Activated CD8-positive, alpha-beta memory T cell treated with anti-CD3 and anti-CD28 coated beads, Interleukin-2, amount 10 ng/mL, durations not matched to agents 7 days and 5 days (primary cell): ENCODE results near the gene CELSR1. TPM values are rescaled to one million over a fixed set of nuclear protein-coding genes. Genes with fewer than 3 reads are reported as not detected.
"Not testable (repeated sequence)": the region's sequence is repeated elsewhere in the genome, so short reads cannot be mapped to it uniquely, and the experiment has no call there.

Experiments used
- ATAC-seq: fragments of 150-1000 bp; cut with Tn5 transposase; one replicate; pipeline ENCODE4 v1.10.0; 2021; ENCODE audit warnings: moderate library complexity
- CTCF ChIA-PET: fragments of 350-600 bp; sonication (Branson Sonifier 250); formaldehyde crosslinking; loops from one replicate; lab custom pipeline; 2021; ENCODE audit warnings: antibody characterized with exemption; lab: Charles Lee
- DNase-seq: peaks from one replicate; pipeline ENCODE4 v3.0.0-alpha.2; 2020
- H3K27ac Mint-ChIP-seq: one replicate; pipeline ENCODE4 v1.8.0; 2021; ENCODE audit warnings: mild to moderate bottlenecking, mixed read lengths
- H3K27me3 Mint-ChIP-seq: one replicate; pipeline ENCODE4 v1.8.0; 2021; ENCODE audit warnings: mixed read lengths
- H3K36me3 Mint-ChIP-seq: one replicate; pipeline ENCODE4 v1.8.0; 2021; ENCODE audit warnings: mild to moderate bottlenecking, mixed read lengths
- H3K4me1 Mint-ChIP-seq: one replicate; pipeline ENCODE4 v1.8.0; 2021; ENCODE audit warnings: mixed read lengths
- H3K4me3 Mint-ChIP-seq: one replicate; pipeline ENCODE4 v1.8.0; 2021; ENCODE audit warnings: mild to moderate bottlenecking, moderate library complexity, mixed read lengths
- H3K9me3 Mint-ChIP-seq: one replicate; pipeline ENCODE4 v1.8.0; 2022; ENCODE audit warnings: low read depth, mixed read lengths
- total RNA-seq, 2 experiments: library from RNA; stranded (reverse); gene quantifications; one replicate each; pipeline ENCODE4 v1.2.3, GENCODE V29; 2021

Gene CELSR1
- total RNA-seq, 2 experiments from 2014 or later = 0.06 to 0.12 TPM

GRCh38 chr22:46504584-46504983 is 32.8 kb downstream of the CELSR1 start:
- Mint-ChIP-seq H3K4me1 (peaks cover 2% of the 10 kb centered on the region), H3K4me3 (no peak overlapping the region), H3K36me3 (no peaks in the 10 kb centered on the region), H3K27me3 (peaks cover 30% of the 10 kb centered on the region), H3K27ac (no peak overlapping the region), H3K9me3 (no peaks in the 10 kb centered on the region)
- no peak for ATAC-seq
- DNase-seq = no peak
- CTCF ChIA-PET = interaction anchor here (0.7 to 1.4 kb wide), 2 partner anchors 137 to 509 kb away, joined by 3 to 4 read pairs; no protein-coding TSS in a partner anchor

GRCh38 chr22:46502440-46503175 is 34.8 kb downstream of the CELSR1 start:
- no peak for ATAC-seq
- Mint-ChIP-seq H3K27ac (no peak overlapping the region), H3K36me3 (no peaks in the 10 kb centered on the region), H3K27me3 (peaks cover 39% of the 10 kb centered on the region), H3K4me1 (peaks cover 8% of the 10 kb centered on the region), H3K9me3 (no peaks in the 10 kb centered on the region), H3K4me3 (no peak overlapping the region)
- DNase-seq = no peak
- CTCF ChIA-PET = no interaction called here

GRCh38 chr22:46501701-46502100 is 35.7 kb downstream of the CELSR1 start:
- peaks cover 39% of the 10 kb centered on the region for H3K27me3 Mint-ChIP-seq
- H3K4me3 Mint-ChIP-seq = no peak overlapping the region
- H3K9me3 Mint-ChIP-seq = no peaks in the 10 kb centered on the region
- no peak for DNase-seq
- H3K27ac Mint-ChIP-seq = no peak overlapping the region
- no peak for ATAC-seq
- H3K36me3 Mint-ChIP-seq = no peaks in the 10 kb centered on the region
- H3K4me1 Mint-ChIP-seq = peaks cover 8% of the 10 kb centered on the region
- CTCF ChIA-PET = no interaction called here

GRCh38 chr22:46501265-46501664 is 36.2 kb downstream of the CELSR1 start:
- not testable (repeated sequence) for H3K36me3 Mint-ChIP-seq, H3K4me3 Mint-ChIP-seq, H3K27ac Mint-ChIP-seq, ATAC-seq, DNase-seq, H3K4me1 Mint-ChIP-seq, H3K9me3 Mint-ChIP-seq
- peaks cover 39% of the 10 kb centered on the region for H3K27me3 Mint-ChIP-seq
- CTCF ChIA-PET = interaction anchor here (1.1 kb wide), 1 partner anchor 134 kb away, joined by 3 read pairs; no protein-coding TSS in a partner anchor

- no peak for ATAC-seq
- DNase-seq = no peak
- H3K4me3 Mint-ChIP-seq = no peak overlapping the region
- no peak overlapping the region for H3K27ac Mint-ChIP-seq
- CTCF ChIA-PET = interaction anchor here (1.1 kb wide), 1 partner anchor 133 kb away, joined by 3 read pairs; no protein-coding TSS in a partner anchor
- H3K36me3 Mint-ChIP-seq = no peaks in the 10 kb centered on the region
- H3K4me1 Mint-ChIP-seq = peaks cover 8% of the 10 kb centered on the region
- H3K9me3 Mint-ChIP-seq = no peaks in the 10 kb centered on the region
- peaks cover 39% of the 10 kb centered on the region for H3K27me3 Mint-ChIP-seq
Observed at GRCh38 chr22:46500201-46500600, 37.2 kb downstream of the CELSR1 start.

- no peak overlapping the region for H3K4me3 Mint-ChIP-seq
- H3K27ac Mint-ChIP-seq = no peak overlapping the region
- H3K27me3 Mint-ChIP-seq = peaks cover 39% of the 10 kb centered on the region
- CTCF ChIA-PET = no interaction called here
- DNase-seq (no peak), ATAC-seq (no peak)
- H3K9me3 Mint-ChIP-seq = no peaks in the 10 kb centered on the region
- peaks cover 8% of the 10 kb centered on the region for H3K4me1 Mint-ChIP-seq
- H3K36me3 Mint-ChIP-seq = no peaks in the 10 kb centered on the region
Observed at GRCh38 chr22:46499805-46500189, 37.6 kb downstream of the CELSR1 start.

GRCh38 chr22:46491946-46492345 is 45.5 kb downstream of the CELSR1 start:
- Mint-ChIP-seq H3K27ac (no peak overlapping the region), H3K27me3 (peaks cover 7% of the 10 kb centered on the region)

GRCh38 chr22:46490538-46490937 is 46.9 kb downstream of the CELSR1 start:
- peaks cover 7% of the 10 kb centered on the region for H3K27me3 Mint-ChIP-seq
- H3K4me1 Mint-ChIP-seq = no peaks in the 10 kb centered on the region
- no peak overlapping the region for H3K4me3 Mint-ChIP-seq
- CTCF ChIA-PET = no interaction called here
- no peak overlapping the region for H3K27ac Mint-ChIP-seq
- DNase-seq (no peak), ATAC-seq (no peak)
- H3K9me3 Mint-ChIP-seq = no peaks in the 10 kb centered on the region
- no peaks in the 10 kb centered on the region for H3K36me3 Mint-ChIP-seq

More at GRCh38 chr22:46491946-46492345, 45.5 kb downstream of the CELSR1 start:
- H3K36me3 Mint-ChIP-seq = no peaks in the 10 kb centered on the region
- H3K4me3 Mint-ChIP-seq = no peak overlapping the region
- CTCF ChIA-PET = no interaction called here
- no peaks in the 10 kb centered on the region for H3K9me3 Mint-ChIP-seq
- ATAC-seq (no peak), DNase-seq (no peak)
- H3K4me1 Mint-ChIP-seq = no peaks in the 10 kb centered on the region

- CTCF ChIA-PET = no interaction called here
- ATAC-seq (no peak), DNase-seq (no peak)
- Mint-ChIP-seq H3K9me3 (no peaks in the 10 kb centered on the region), H3K27ac (no peak overlapping the region), H3K4me1 (peaks cover 6% of the 10 kb centered on the region), H3K4me3 (no peak overlapping the region), H3K36me3 (no peaks in the 10 kb centered on the region), H3K27me3 (peaks cover 8% of the 10 kb centered on the region)
Observed at GRCh38 chr22:46486996-46487717, 50.3 kb downstream of the CELSR1 start.

GRCh38 chr22:46484861-46485595 is 52.4 kb downstream of the CELSR1 start:
- CTCF ChIA-PET = no interaction called here
- Mint-ChIP-seq H3K36me3 (no peaks in the 10 kb centered on the region), H3K9me3 (no peaks in the 10 kb centered on the region), H3K27ac (no peak overlapping the region), H3K27me3 (peaks cover 14% of the 10 kb centered on the region), H3K4me1 (peaks cover 9% of the 10 kb centered on the region), H3K4me3 (no peak overlapping the region)
- DNase-seq = no peak
- no peak for ATAC-seq

- H3K4me1 Mint-ChIP-seq = peaks cover 9% of the 10 kb centered on the region
- peaks cover 14% of the 10 kb centered on the region for H3K27me3 Mint-ChIP-seq
- DNase-seq (no peak), ATAC-seq (no peak)
- no peak overlapping the region for H3K27ac Mint-ChIP-seq
- no peak overlapping the region for H3K4me3 Mint-ChIP-seq
- H3K36me3 Mint-ChIP-seq = no peaks in the 10 kb centered on the region
- CTCF ChIA-PET = interaction anchor here (1.5 kb wide), 1 partner anchor 479 kb away, joined by 3 read pairs; no protein-coding TSS in a partner anchor
- no peaks in the 10 kb centered on the region for H3K9me3 Mint-ChIP-seq
Observed at GRCh38 chr22:46484156-46484860, 53.1 kb downstream of the CELSR1 start.

GRCh38 chr22:46483353-46483752 is 54.1 kb downstream of the CELSR1 start:
- DNase-seq (no peak), ATAC-seq (no peak)
- H3K4me3 Mint-ChIP-seq = no peak overlapping the region
- H3K36me3 Mint-ChIP-seq = no peaks in the 10 kb centered on the region
- peaks cover 18% of the 10 kb centered on the region for H3K27me3 Mint-ChIP-seq
- CTCF ChIA-PET = interaction anchor here (1.5 kb wide), 1 partner anchor 478 kb away, joined by 3 read pairs; no protein-coding TSS in a partner anchor
- H3K9me3 Mint-ChIP-seq = no peaks in the 10 kb centered on the region
- H3K4me1 Mint-ChIP-seq = peaks cover 9% of the 10 kb centered on the region
- no peak overlapping the region for H3K27ac Mint-ChIP-seq
